OCI-LY3 (cell line): ENCODE measurements around the gene NIPBL.

Experiments used
- H2AFZ ChIP-seq: fragments of 200-600, 300-600 bp; shearing (Covaris generic); 2 replicates; pipeline ENCODE4 v1.6.0; 2014; ENCODE audit warnings: antibody characterized with exemption, low read depth, low read length
- H3K27ac ChIP-seq: fragments of 200-600, 300-600 bp; sonication (generic); 2 replicates; pipeline ENCODE4 v1.5.1; 2014; ENCODE audit warnings: mild to moderate bottlenecking, low read length, moderate library complexity, mixed read lengths
- H3K27me3 ChIP-seq: fragments of 200-600, 300-600 bp; sonication (generic); 2 replicates; pipeline ENCODE4 v1.6.1; 2014; ENCODE audit warnings: low read depth, low read length, mixed read lengths
- H3K36me3 ChIP-seq: fragments of 200-600, 300-600 bp; sonication (generic); replicated peaks from 2 replicates; pipeline ENCODE3; 2014; ENCODE audit warnings: low read depth, low read length, mixed read lengths
- H3K4me1 ChIP-seq: fragments of 300-600, 200-600 bp; sonication (generic); 2 replicates; pipeline ENCODE4 v1.6.1; 2014; ENCODE audit warnings: low read length, mixed read lengths
- H3K4me2 ChIP-seq: fragments of 200-600, 300-600 bp; sonication (generic); 2 replicates; pipeline ENCODE4 v1.6.1; 2014; ENCODE audit warnings: low read length, mixed read lengths
- H3K4me3 ChIP-seq: fragments of 300-600, 200-600 bp; sonication (generic); 2 replicates; pipeline ENCODE4 v1.5.1; 2014; ENCODE audit warnings: antibody characterized with exemption, mild to moderate bottlenecking, low read length, moderate library complexity
- H3K79me2 ChIP-seq: fragments of 300-600, 200-600 bp; shearing (Covaris generic); 2 replicates; pipeline ENCODE4 v1.6.1; 2014; ENCODE audit warnings: mild to moderate bottlenecking, low read length, mixed read lengths
- H3K9ac ChIP-seq: fragments of 300-600, 200-600 bp; shearing (Covaris generic); 2 replicates; pipeline ENCODE4 v1.6.0; 2014; ENCODE audit warnings: mild to moderate bottlenecking, low read length, moderate library complexity
- H3K9me3 ChIP-seq: fragments of 200-600, 300-600 bp; shearing (Covaris generic); 2 replicates; pipeline ENCODE4 v1.6.1; 2014; ENCODE audit warnings: low read length, mixed read lengths; ENCODE audit not compliant: insufficient read depth
- H4K20me1 ChIP-seq: fragments of 200-600, 300-600 bp; sonication (generic); 2 replicates; pipeline ENCODE4 v1.6.1; 2016; ENCODE audit warnings: low read length, mixed read lengths; ENCODE audit not compliant: insufficient read depth
- CTCF ChIP-seq: fragments of 200-600, 300-600 bp; sonication (generic); IDR thresholded peaks from 2 replicates; pipeline ENCODE4 v1.5.1; 2014; ENCODE audit warnings: antibody characterized with exemption, low read length, low read depth
- EZH2phosphoT487 ChIP-seq: fragments of 200-600 bp; shearing (Covaris generic); IDR thresholded peaks from 2 replicates; pipeline ENCODE4 v1.6.1; 2018; ENCODE audit warnings: antibody characterized with exemption, mixed run types, low read depth

Gene NIPBL

GRCh38 chr5:36936309-36936708, 59.7 kb downstream of the NIPBL start:
- Histone ChIP-seq H3K9me3 (no peaks in the 10 kb centered on the region), H3K27me3 (no peaks in the 10 kb centered on the region), H3K79me2 (peaks cover 89% of the 10 kb centered on the region), H3K4me3 (no peak overlapping the region), H3K4me2 (no peak overlapping the region), H2AFZ (no peak overlapping the region), H3K36me3 (no peaks in the 10 kb centered on the region), H4K20me1 (peaks cover 79% of the 10 kb centered on the region), H3K4me1 (peaks cover 9% of the 10 kb centered on the region), H3K27ac (no peak overlapping the region), H3K9ac (no peak overlapping the region)
- TF ChIP-seq CTCF (no peak), EZH2phosphoT487 (no peak)

GRCh38 chr5:36938129-36938528, 61.6 kb downstream of the NIPBL start:
- Histone ChIP-seq H4K20me1 (peaks cover 76% of the 10 kb centered on the region), H3K9me3 (no peaks in the 10 kb centered on the region), H2AFZ (no peak overlapping the region), H3K9ac (no peak overlapping the region), H3K79me2 (peaks cover 71% of the 10 kb centered on the region), H3K27me3 (no peaks in the 10 kb centered on the region), H3K27ac (no peak overlapping the region), H3K36me3 (no peaks in the 10 kb centered on the region), H3K4me1 (peaks cover 9% of the 10 kb centered on the region), H3K4me3 (no peak overlapping the region), H3K4me2 (no peak overlapping the region)
- no peak for TF ChIP-seq CTCF

GRCh38 chr5:36939969-36940858, 63.6 kb downstream of the NIPBL start:
- Histone ChIP-seq H3K36me3 (no peaks in the 10 kb centered on the region), H3K4me1 (peaks cover 9% of the 10 kb centered on the region), H3K79me2 (peaks cover 51% of the 10 kb centered on the region), H3K4me2 (peak overlapping the region; percentile 11; the same call in 1 of the 2 replicates), H3K4me3 (no peak overlapping the region), H3K27me3 (no peaks in the 10 kb centered on the region), H2AFZ (no peak overlapping the region), H4K20me1 (peaks cover 75% of the 10 kb centered on the region), H3K9me3 (no peaks in the 10 kb centered on the region), H3K27ac (no peak overlapping the region), H3K9ac (no peak overlapping the region)
- no peak for TF ChIP-seq CTCF
- TF ChIP-seq EZH2phosphoT487, result no peak

- no peaks in the 10 kb centered on the region for H3K9me3 ChIP-seq
- no peaks in the 10 kb centered on the region for H3K36me3 ChIP-seq
- no peak overlapping the region for H3K9ac ChIP-seq
- no peaks in the 10 kb centered on the region for H3K27me3 ChIP-seq
- no peak overlapping the region for H3K27ac ChIP-seq
- H2AFZ ChIP-seq, result no peak overlapping the region
- H3K4me1 ChIP-seq, result peaks cover 9% of the 10 kb centered on the region
- H3K4me3 ChIP-seq, result no peak overlapping the region
- peaks cover 67% of the 10 kb centered on the region for H4K20me1 ChIP-seq
- H3K4me2 ChIP-seq, result no peak overlapping the region
- peaks cover 49% of the 10 kb centered on the region for H3K79me2 ChIP-seq
- TF ChIP-seq EZH2phosphoT487, result no peak
- TF ChIP-seq CTCF, result no peak
These were observed 67.0 kb downstream of the NIPBL start for GRCh38 chr5:36943584-36943983.
